ENCODE measurements around the gene RIPK1. TPM values are rescaled to one million over a fixed set of nuclear protein-coding genes. Genes with fewer than 3 reads are reported as not detected.
"Not testable (repeated sequence)": the region's sequence is repeated elsewhere in the genome, so short reads cannot be mapped to it uniquely, and the experiment has no call there.

The RIPK1 gene
- total RNA-seq, 1 experiment from 2014 or later = 14.5 TPM

GRCh38 chr6:3061501-3061941, 6.8 kb upstream of the RIPK1 start:
- Histone ChIP-seq H3K27ac (ENCODE audit: low read length) (no peak overlapping the region), H3K9ac (ENCODE audit: low read length) (no peak overlapping the region), H3K4me2 (ENCODE audit: low read length) (no peak overlapping the region), H3K36me3 (ENCODE audit: low read depth, low read length) (no peaks in the 10 kb centered on the region), H2AFZ (ENCODE audit: low read length) (no peak overlapping the region), H3K4me3 (ENCODE audit: low read length) (no peak overlapping the region), H3K9me3 (ENCODE audit: low read length) (no peaks in the 10 kb centered on the region), H3K4me1 (ENCODE audit: insufficient read depth, low read length) (peaks cover 14% of the 10 kb centered on the region), H4K20me1 (ENCODE audit: low read length) (peaks cover 4% of the 10 kb centered on the region; the same call in 1 of the 2 replicates), H3F3A (ENCODE audit: low read length, unreplicated experiment) (peaks cover 6% of the 10 kb centered on the region), H3K79me2 (ENCODE audit: low read length) (peaks cover 14% of the 10 kb centered on the region; the same call in 1 of the 2 replicates), H3K27me3 (ENCODE audit: low read length) (no peaks in the 10 kb centered on the region), H3K9me2 (replicated peaks; ENCODE audit: low read length) (no peaks in the 10 kb centered on the region)
- DNase-seq (peak; percentile 93), ATAC-seq (peak; percentile 18)
- ChIA-PET CTCF (interaction anchor here (0.6 to 1.0 kb wide), 4 partner anchors 60 to 323 kb away, joined by 3 to 10 read pairs (median 4); no protein-coding TSS in a partner anchor), POLR2A (ENCODE audit: unreplicated experiment) (interaction anchor here (0.5 kb wide), 1 partner anchor 736 kb away, joined by 3 read pairs; no protein-coding TSS in a partner anchor)
- BruUV-seq (replicated peaks) = no TSS peak
- intact Hi-C loops (cut with micrococcal nuclease) = no loop called here
- no peak for TF ChIP-seq EZH2 (IDR thresholded peaks at IDR 0.05; ENCODE audit: low read length, unreplicated experiment)

DNA sequence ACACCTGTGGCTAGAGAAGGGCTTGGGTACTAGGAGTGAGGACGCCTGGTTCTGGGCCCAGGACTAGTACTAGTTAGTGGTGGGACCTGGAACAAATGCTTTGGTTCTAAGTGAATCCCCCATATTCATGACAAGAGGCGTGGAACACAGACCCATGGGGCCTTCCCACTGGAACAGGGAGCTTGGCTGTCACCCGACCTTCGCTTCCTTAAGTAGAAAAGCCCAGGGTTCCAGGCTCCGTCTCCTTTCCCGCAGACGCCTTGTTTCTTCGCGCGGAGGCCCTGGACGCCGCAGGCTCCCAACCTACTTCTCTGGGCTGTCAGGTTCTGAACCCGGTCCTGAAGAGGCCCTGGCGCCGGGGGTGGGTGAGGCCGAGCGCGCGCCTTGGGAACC, 5.0 kb upstream of the RIPK1 start:
- H3K27ac ChIP-seq (ENCODE audit: low read length) = not testable (repeated sequence)

DNA sequence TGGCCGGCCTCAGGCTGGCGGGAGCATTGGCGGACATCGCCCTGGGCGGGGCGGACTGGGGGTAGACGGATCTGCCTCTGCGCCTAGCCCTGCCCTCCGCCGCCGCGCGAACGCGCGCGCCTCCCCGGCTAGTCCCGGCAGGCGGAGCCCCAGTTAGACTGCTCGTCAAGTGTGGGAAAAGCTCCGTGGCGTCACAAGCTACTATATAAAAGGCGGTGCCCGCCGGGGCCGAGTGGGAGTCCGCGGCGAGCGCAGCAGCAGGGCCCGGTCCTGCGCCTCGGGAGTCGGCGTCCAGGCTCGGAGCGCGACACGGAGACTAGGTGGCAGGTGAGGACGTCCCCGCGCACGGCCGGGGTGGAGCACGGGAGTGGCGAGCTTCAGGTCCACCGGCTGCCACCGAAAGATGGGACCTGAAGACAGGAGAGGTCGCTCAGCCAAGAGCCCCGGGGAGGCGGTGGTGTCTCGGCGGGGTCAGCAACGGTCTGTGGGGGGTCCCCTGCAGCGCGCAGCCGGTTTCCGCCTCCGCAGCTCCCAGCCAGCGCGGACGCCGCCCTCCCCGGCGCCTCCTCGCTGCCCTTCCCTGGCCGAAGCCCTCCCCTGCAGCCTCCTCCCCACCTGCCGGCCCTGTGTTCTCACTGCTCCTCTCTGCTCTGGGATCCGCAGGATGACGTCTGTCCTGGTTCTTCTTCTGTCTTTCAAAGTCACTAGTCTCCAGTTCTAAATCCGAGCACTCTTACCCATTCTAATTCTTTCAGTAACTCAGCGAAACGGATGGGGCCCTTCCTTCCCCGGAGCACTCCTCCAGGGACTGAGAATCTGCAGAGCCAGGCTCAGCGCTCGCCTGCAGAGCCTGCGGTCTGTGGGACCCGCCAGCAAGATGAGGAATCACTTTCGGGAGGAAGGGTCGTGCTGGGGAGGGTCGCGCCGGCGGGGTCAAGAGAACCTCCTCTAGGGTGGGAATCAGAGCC, 4.3 kb upstream of the RIPK1 start:
- TF ChIP-seq, protein P1, sequence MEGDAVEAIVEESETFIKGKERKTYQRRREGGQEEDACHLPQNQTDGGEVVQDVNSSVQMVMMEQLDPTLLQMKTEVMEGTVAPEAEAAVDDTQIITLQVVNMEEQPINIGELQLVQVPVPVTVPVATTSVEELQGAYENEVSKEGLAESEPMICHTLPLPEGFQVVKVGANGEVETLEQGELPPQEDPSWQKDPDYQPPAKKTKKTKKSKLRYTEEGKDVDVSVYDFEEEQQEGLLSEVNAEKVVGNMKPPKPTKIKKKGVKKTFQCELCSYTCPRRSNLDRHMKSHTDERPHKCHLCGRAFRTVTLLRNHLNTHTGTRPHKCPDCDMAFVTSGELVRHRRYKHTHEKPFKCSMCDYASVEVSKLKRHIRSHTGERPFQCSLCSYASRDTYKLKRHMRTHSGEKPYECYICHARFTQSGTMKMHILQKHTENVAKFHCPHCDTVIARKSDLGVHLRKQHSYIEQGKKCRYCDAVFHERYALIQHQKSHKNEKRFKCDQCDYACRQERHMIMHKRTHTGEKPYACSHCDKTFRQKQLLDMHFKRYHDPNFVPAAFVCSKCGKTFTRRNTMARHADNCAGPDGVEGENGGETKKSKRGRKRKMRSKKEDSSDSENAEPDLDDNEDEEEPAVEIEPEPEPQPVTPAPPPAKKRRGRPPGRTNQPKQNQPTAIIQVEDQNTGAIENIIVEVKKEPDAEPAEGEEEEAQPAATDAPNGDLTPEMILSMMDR (conservative IDR thresholded peaks at IDR 0.05; ENCODE audit: low read depth, low read length) = no peak
- TF ChIP-seq EZH2phosphoT487 (IDR thresholded peaks at IDR 0.05; ENCODE audit: borderline replicate concordance, low read length) = no peak
- TF ChIP-seq EZH2 (IDR thresholded peaks at IDR 0.05; ENCODE audit: low read length, unreplicated experiment) = no peak
- intact Hi-C loops (cut with micrococcal nuclease) = no loop called here
- H3K4me1 ChIP-seq (ENCODE audit: insufficient read depth, low read length) = peaks cover 20% of the 10 kb centered on the region
- ATAC-seq (peak; percentile 78), DNase-seq (peak; percentile 90)
- H3K4me3 ChIP-seq (ENCODE audit: low read length) = peak overlapping the region; percentile 74
- BruUV-seq (replicated peaks) = TSS peak; percentile 36
- peak overlapping the region; percentile 33 for H3K27ac ChIP-seq (ENCODE audit: low read length)
- H3K79me2 ChIP-seq (ENCODE audit: low read length) = peaks cover 28% of the 10 kb centered on the region
- H3K36me3 ChIP-seq (ENCODE audit: low read depth, low read length) = no peaks in the 10 kb centered on the region
- ChIA-PET CTCF (interaction anchor here (0.5 to 0.6 kb wide), 2 partner anchors 11 to 56 kb away, joined by 3 read pairs; no protein-coding TSS in a partner anchor), POLR2A (ENCODE audit: unreplicated experiment) (interaction anchor here (0.6 to 1.0 kb wide), 5 partner anchors 65 to 1981 kb away, joined by 3 to 29 read pairs (median 3); partner anchors contain the start of gene NQO2)
- H2AFZ ChIP-seq (ENCODE audit: low read length) = peak overlapping the region; percentile 78
- peaks cover 6% of the 10 kb centered on the region for H3F3A ChIP-seq (ENCODE audit: low read length, unreplicated experiment)
- H3K9me2 ChIP-seq (replicated peaks; ENCODE audit: low read length) = no peaks in the 10 kb centered on the region
- peak overlapping the region; percentile 71 for H3K9ac ChIP-seq (ENCODE audit: low read length)
- peaks cover 4% of the 10 kb centered on the region; the same call in 1 of the 2 replicates for H4K20me1 ChIP-seq (ENCODE audit: low read length)
- H3K4me2 ChIP-seq (ENCODE audit: low read length) = peak overlapping the region; percentile 99
- no peaks in the 10 kb centered on the region for H3K27me3 ChIP-seq (ENCODE audit: low read length)
- no peaks in the 10 kb centered on the region for H3K9me3 ChIP-seq (ENCODE audit: low read length)

More for the DNA sequence above, 5.0 kb upstream of the RIPK1 start:
- ATAC-seq; DNase-seq; H3K36me3 ChIP-seq (ENCODE audit: low read depth, low read length); H3K27me3 ChIP-seq (ENCODE audit: low read length); CTCF ChIA-PET; H3F3A ChIP-seq (ENCODE audit: low read length, unreplicated experiment); BruUV-seq (replicated peaks); intact Hi-C loops (cut with micrococcal nuclease); H4K20me1 ChIP-seq (ENCODE audit: low read length); H3K9me2 ChIP-seq (replicated peaks; ENCODE audit: low read length); H3K9me3 ChIP-seq (ENCODE audit: low read length): not testable (repeated sequence)
- peaks cover 20% of the 10 kb centered on the region for H3K4me1 ChIP-seq (ENCODE audit: insufficient read depth, low read length)
- peak overlapping the region; percentile 74; the same call in 1 of the 2 replicates for H3K4me3 ChIP-seq (ENCODE audit: low read length)
- peak overlapping the region; percentile 78; the same call in 1 of the 2 replicates for H2AFZ ChIP-seq (ENCODE audit: low read length)
- peaks cover 28% of the 10 kb centered on the region for H3K79me2 ChIP-seq (ENCODE audit: low read length)
- peak overlapping the region; percentile 71; the same call in 1 of the 2 replicates for H3K9ac ChIP-seq (ENCODE audit: low read length)
- peak overlapping the region; percentile 99 for H3K4me2 ChIP-seq (ENCODE audit: low read length)
- POLR2A ChIA-PET (ENCODE audit: unreplicated experiment) = interaction anchor here (0.7 to 1.0 kb wide), 3 partner anchors 64 to 103 kb away, joined by 3 to 29 read pairs (median 3); partner anchors contain the start of gene NQO2

Measured in PC-3 (cell line).